ENCODE data around the gene PRG3.
"Not testable (repeated sequence)": the region's sequence is repeated elsewhere in the genome, so short reads cannot be mapped to it uniquely, and the experiment has no call there.

The PRG3 gene

DNA sequence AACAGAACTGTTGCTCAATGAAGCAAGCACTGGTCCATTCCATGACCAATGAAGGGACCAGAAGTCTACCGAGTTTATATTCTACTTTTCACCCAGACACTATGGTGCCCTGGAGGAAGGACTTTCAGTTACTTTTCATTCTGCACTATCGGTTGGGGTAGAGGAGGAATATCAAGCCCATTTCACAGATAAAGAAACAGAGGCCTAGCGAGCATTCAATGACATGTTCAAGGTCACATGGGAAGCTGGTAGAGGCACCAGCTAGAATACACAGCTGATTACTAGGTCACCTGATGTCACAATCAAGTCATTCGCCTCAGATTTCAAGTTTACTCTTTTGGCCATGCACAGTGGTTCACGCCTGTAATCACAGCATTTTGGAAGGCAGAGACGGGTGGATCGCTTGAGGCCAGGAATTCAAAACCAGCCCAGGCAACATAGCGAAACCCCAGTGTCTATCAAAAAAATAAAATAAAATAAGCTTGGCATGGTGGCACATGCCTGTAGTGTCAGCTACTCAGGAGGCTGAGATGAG, 27.1 kb upstream of the PRG3 start:
- DNase-seq: no peak

DNA sequence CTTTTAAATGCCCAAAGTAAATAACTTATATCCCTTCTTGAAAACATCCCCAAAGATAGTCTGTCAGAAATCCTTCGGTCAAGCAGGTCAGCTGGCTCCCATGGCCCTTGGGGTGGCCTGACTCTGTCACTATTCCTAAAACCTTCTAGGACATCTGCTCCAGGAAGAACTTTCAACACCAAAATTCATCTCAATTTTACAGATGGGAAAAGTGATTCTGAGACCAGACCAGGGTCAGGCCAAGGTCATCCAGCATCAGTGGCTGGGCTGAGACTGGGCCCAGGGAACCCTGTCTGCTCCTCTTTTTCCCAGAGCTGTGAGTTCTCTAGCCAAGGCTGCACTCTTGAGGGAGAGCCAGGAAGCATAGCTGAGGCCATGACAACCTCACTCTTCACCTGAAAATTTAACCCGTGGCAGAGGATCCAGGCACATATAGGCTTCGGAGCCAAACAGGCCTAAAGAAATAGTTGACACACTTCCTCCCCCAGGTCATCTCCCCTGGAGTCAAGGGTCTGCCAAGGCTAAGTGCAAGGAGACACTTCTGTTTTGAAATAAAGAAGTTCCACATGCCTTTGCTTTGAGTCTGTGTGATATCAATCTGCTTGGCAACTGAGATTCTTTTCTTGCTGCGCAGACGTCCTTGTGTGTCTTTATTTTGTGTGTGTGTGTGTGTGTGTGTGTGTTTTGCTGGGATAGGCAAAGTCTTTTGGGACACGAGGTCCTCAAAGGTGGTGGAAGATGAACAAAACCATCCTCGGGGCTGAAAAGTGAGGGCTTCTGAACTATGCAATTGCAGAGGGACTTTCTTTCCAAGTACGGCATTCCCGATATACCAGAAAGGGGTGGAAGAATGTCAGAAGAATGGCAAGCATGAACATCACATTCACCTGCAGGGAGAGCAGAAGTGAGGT, 26.3 kb upstream of the PRG3 start:
- no peak for DNase-seq

DNA sequence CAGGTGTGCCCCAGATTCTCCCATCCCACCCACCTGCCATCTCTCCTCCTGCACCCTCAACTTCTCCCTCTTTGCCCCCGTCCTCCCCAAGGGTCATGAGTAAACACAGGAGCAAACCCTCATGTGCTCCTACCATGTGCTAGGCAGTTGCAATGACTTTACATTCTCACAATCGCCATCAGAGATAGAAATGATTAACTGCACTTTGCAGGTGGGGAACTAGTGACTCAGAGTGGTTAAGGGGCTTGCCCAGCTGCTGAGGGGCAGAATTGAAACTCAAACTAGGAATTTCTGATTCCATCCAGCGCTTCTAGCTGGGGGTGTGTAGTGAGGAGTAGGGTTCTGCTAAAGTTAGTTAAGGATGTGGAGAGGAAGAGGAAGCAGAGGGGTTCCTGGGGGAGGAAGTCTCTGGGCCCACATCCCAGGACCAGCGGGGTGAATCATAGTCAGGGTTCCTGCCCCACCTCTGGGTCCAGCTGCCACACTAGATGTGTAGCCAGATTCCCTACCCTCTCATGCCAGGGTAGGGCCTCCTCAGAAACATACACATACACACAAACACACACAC, 25.5 kb upstream of the PRG3 start:
- no peak for DNase-seq

DNA sequence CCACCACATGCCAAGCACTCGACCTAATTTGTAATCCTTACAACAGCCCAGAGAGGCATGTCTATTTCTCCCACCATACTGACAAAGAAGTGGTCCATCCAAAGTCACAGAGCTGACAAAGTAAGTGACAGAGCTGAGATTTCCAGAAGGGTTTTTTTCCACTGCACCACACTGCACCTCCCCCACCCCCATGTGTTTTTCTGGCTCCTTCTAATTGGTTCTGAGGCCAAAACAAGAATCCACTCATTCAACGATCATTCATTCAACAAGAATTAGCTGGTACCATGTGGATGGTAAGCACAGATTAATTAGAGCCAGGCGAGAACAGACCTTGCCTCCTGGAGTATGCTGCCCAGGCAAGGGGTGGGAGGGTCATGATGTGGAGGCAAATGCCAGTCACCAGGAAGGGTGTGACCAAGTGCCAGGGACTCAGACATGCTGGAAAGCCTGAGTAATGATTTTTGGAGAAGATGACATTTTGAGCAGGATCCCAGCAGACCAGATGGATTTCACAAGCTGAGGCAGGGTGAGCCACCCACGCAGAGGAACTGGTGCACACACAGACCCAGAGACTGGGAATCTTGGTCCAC, 24.4 kb upstream of the PRG3 start:
- DNase-seq: no peak

DNA sequence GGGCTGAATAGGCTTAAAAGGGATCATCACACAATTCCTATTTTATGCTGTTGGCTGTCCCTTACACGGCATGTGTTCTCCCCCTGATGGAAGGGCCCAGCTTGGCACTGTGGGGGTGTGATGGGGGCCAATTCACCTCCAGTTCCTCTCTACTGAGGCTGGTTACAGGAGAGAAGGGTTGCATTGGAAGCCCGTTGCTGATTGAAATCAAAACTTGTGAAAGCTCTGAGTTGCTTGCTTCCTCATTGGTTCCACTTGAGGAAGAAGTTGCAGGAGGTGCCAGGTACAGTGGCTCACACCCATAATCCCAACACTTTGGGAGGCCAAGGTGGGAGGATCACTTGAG, 22.8 kb upstream of the PRG3 start:
- no peak for DNase-seq

DNA sequence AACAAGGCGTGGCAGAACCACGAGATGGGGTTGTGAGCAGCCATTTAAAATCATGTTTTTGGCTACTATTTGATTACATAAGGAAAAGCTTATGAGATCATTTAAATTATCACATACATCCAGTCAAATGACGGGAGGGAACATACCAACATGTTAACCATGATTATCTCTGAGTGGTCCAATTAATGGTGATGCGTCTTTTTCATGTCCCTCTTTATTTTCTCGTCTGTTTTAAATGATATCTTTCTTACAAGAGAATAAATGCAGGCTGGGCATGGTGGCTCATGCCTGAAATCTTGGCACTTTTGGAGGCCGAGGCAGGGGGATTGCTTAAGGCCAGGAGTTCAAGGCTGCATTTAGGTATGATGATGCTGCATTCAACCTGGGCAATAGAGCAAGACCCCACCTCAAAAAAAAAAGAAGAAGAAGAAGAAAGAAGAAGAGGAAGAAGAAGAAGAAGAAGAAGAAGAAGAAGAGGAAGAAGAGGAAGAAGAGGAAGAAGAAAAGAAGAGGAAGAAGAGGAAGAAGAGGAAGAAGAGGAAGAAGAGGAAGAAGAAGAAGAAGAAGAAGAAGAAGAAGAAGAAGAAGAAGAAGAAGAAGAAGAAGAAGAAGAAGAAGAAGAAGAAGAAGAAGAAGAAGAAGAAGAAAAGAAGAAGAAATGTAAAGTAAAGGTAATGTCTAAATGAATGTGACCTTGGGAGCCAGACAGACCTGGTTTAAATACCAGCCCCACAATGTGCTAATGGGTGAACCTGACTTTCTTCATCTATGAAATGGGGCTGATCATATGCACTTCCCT, 22.3 kb upstream of the PRG3 start:
- not testable (repeated sequence) for DNase-seq

DNA sequence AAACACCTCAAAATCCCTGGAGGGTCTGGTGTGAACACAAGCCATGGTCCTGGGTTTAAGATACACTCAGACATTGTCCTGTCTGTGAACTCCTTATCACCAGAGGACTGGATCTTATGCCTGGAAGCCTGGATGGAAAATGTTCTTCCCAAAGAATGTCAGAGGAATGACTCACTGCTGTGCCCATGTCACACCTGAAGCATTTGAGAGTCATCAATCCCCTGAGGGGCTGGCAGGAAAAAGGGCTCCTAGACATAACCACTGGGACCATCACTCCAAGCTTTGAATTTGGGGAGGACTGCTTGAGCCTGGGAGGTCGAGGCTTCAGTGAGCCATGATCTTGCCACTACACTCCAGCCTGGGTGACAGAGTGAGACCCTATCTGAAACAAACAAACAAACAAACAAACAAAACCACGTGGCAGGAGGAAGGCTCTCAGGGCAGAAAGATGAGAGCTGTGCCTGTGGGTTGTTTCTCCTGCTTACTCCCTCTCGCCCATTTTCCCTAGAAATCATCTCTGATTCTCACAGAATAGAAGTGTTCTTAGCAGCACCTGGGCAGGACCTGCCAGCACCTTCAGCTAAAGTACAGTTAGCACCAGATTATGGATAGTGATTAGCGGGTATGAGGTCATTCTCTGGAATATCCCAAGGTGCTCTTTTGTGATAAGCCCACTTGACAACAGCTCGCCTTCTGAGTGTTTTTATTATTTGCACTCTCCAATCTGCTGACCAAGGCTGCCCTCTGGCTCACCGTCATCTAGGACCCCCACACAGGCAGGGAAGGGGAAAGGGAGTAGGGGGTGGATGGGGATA, 21.4 kb upstream of the PRG3 start:
- DNase-seq: peak; percentile 63

DNA sequence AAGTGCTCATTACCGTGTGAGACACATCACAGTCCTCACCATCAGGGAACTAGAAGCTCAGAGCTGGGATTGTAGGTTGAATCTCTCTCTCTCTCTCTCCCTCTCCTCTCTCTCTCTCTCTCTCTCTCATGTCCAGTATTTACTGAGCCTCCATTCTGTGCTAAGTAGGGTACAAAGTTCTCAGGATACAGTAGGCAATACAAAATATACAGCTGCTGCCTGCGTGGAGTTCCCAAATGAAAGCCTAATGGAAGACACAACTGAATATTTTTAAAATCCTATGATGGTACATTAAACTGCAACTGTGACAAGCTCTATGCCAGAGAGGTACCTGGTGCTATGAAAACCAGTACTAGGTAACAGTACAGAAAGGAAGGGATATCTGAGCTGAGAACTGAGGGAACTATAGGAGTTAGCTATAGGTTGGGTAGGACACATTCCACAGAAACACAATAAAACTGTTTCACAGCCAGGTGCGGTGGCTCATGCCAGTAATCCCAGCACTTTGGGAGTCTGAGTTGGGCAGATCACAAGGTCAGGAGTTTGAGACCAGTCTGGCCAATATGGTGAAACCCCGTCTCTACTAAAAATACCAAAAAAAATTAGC, 19.1 kb upstream of the PRG3 start:
- no peak for DNase-seq

DNA sequence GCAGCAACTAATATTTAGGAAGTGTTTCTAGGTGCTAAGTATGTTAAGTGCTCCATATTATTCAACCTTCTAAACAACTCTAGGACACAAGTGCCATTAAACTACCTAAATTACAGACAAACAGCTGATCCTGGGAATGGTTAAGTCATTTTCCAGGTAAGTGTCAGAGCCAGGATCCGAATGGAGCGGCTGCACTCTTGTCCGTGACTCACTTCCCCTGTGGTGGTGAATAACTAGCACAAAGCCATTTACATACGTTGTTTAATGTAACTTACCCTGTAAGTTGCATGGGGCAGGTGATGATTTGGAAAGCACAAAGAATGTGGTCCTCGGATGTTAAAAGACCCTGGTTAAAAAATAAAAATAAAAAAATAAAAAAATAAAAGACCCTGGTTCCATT, 18.3 kb upstream of the PRG3 start:
- DNase-seq: no peak

DNA sequence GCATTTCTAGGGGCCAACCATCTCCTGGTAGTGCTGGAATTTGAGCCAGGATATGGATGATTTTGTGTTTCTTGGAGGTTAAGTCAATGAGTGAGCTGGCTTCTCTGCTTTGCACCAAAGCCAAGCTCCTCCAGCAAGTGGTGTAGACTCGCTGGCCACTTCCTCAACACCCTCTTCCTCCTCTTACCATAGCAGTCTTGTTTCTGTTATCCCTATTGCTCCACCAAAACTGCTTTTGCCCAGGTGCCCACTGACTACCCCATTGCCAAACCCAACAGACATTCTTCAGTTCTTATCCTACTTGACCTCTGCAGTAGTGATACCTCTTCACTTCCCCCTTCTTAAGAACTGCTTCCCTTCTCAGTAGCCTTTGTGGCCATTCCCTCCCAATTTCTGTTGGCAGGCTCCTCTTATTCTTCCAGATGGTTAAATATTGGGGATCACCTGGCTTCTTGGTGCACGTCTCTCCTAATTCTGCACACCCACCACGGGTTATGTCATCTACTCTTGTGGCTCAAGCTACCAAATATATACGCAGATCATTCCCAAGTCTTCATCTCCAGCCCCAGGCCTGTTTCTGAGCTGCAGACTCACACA, 16.5 kb upstream of the PRG3 start:
- no peak for DNase-seq

DNA sequence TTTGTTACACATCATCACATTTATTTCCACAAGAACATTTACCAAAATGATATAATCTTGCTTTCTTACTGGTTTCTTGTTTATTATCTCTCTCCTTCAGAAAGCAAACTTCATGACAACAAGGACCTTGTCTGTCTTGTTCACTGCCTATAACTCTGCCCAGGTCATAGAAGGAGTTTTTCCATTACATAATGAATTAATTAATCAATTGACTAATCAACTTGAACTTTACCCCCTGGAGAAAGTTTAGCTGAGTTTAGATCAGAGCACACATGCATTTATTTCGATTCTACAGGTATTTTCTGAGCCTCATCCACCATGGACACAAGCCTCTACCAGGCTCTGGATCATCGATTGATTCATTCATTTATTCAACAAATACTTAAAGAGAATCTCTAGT, 15.8 kb upstream of the PRG3 start:
- no peak for DNase-seq

DNA sequence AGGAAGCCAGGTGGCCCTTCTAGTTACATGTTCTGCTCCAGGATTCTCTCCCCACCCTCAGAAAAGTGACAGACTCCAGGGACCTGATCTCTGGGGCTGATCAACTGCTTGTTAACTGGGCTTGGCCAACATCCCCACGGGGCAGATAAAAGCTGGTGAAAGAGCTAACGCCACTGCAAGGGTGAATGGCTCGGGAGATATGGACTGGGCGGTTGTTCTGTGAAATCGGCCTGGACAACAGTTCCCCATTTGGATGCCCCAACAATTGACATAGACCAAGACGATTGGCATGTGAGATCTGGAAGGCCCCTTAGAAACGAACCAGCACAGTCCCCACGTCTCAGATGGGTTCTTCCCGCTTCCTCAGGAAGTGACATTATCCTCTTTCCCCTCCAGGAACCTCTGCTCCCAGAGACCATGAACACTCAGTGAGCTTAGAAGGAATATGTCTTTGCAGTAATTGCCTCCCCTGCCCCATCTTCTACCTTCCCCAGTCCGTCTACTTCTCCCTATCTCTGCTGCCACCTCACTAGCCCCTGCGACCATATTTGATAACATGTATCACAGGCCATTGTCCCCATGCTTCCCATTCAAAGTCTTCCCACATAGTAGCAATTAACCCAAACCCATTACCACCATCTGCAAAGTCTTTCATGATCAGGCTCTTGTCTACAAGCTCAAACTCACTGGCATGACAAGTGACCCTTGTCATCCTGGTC, 15.1 kb upstream of the PRG3 start:
- no peak for DNase-seq

DNA sequence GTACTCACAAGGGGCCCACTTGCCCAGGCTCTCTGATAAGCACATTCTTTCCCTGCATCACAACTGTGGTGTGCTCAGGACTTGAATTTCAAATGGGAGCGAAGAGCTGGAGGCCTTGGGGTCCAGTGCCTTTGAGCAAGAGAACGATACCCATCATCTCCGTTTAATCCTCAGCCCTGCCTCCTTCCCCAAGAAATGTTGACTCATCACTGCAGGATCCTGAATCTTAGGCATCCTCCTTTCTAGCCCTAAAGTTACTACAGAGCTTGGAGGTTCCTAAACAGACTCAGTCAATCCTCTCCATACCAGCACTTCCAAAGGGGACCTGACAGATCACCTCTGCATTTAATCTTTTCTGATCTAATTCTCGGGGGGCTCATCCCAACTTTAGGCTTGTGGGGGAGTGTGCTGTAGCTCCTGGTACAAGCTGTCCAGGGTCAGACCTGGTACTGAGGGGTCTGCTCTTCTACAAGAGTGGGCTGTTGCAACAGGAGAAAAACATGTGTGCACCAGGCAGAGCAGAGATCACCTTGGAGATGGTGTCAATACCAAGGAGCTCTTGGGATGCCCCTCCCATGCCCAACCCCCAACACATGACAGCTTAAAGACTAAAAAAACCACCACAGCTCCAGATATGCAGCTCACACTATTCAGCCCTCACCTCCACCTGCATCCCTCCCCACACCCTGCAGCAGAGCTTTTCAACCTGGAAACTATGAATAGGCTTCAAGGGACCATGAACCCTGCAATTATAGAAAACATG, 13.4 kb upstream of the PRG3 start:
- no peak for DNase-seq

DNA sequence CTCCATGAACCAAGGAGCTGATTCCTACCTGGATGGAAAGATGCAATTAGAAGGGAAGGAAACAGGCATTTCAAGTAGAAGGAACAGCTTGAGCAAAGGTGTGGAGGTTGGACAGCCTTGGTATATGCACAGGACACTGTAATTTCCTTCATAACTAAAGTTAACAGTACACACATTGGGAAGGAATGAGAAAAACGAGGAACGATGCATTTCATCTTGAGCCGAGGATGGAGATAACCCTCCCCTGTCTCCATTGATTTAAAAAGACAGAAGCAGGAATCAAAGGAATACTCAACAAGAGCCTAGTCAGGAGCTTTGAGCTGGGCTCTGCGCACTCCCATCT, 11.8 kb upstream of the PRG3 start:
- DNase-seq: no peak

DNA sequence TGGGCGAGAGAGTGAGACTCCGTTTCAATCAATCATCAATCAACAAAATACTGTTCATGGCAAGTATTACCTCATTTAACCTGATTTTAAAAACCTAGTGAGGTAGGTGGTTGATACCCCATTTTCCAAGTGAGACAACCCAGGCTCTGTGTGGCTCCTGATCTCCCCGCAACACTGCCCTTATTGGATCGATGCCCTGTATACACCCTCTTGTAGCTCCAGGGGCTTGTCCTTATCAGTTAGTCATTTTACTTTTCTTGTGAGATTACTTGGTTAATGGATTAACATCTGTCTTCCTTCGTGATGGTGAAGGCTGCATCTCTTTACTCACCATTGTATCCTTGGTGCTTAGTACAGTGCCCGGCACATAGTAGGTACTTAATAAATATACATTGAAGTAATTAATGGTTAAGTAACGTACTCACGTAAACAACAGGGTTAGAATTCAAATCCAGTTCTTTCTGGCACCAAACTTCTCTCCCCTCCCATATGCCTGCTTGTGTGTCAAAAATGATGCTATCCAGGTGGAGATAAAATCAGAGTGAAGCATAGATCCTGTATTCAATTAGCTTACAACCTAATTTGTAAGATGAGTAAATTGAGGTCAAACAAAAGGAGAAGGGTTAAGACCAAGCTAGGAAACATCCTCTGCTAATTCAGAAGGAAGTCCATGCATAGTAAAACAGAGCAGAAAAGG, 11.3 kb upstream of the PRG3 start:
- no peak for DNase-seq

DNA sequence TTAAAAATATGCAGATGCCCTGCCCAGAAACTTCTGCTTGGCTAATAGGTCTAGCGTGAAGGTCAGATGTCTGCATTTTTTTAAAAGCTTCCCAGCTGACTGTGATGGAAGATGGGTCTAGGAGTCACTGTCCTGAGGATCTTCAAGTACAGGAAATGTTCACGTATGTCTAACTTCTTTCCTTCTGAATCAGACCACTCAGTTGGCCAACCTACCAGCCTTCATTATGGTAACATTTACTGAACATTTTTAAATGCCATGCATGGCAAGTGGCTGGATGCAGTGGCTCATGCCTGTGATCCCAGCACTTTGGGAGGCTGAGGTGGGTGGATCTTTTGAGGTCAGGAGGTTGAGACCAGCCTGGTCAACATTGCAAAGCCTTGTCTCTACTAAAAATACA, 10.6 kb upstream of the PRG3 start:
- DNase-seq: no peak

DNA sequence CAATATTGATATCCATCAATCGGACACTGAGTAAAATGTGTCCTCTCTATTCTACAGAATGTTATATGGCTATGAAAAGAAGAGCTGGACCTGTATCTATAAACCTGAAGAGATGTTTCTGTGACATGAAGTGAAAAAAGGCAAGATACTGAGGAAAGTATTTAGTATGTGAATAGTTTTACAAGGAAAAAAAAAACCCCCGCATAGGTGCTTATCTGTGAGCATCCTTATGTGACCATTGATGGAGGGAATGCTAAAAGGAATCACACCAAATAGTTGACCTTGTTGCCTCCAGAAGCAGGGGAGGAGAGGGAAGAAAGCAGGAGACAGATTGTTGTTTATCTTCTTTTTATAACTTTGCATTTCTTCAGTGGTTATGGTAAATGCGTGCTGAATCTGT, 10.2 kb upstream of the PRG3 start:
- DNase-seq: no peak

DNA sequence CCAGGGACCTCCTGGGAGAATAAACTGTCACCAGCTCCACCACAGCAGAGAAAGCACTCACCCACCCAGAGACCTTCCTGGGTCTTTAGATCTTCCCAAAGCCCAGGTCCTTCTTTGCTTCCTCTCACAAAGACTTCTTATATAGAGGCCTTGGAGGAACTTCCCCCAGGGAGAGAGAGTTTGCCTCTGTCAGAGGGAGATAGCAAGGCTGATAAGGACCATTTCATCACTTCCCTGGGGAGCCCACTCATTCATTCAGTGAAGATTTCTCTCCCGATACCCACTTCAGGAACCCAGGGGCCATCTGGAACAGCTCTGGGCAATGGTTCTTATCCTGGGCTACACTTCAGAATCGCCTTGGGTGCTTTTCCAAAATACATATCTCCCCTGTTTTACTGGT, 9.6 kb upstream of the PRG3 start, which contains the start of gene PRG2:
Gene PRG2 (minus strand): TSS at position 116 of the 400 bp plus-strand sequence. CDS start 706 bp downstream, outside the sequence.
- DNase-seq: no peak

DNA sequence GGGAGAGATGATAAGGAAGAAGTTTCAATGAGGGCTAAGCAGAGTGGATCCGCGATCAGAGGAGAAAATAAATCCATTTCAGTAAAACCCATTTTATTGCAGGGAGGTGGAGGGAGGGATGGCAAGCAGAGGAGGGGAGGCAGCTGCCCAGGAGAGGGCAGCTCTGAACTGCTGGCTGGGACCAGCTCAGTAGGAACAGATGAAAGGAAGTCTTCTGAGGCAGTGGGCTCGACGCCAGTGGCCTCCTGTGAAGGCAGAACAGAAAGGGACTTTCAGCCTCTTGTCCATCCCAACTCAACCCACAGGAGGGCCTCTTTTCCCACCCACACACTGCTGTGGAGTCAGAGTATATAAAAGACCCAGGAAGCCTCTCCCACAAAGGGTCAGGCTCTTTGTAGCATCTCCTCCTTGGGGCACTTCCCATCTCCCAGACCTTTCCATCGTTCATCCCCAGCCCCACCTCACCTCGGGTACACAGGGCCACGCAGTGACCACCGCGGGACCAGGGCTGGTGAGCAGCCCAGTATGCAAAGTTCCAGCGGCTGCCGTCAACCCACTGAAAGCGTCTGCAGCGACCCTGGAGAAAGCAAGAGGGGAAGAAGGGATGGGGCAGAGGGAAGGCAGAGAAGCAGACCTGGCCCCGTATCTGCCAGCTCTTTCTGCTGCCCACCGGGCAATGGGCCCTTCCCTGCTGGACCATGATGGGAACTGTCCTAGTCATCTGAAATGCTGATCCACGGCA, 6.5 kb upstream of the PRG3 start:
- no peak for DNase-seq
